GM19193 (cell line): ENCODE data around the gene PBX2.

Experiments used
- POLR2A ChIP-seq: IDR thresholded peaks from 4 replicates; pipeline ENCODE4 v1.6.1; 2011; ENCODE audit not compliant: insufficient read depth, insufficient read length; ENCODE audit errors: extremely low read depth

The PBX2 gene

DNA sequence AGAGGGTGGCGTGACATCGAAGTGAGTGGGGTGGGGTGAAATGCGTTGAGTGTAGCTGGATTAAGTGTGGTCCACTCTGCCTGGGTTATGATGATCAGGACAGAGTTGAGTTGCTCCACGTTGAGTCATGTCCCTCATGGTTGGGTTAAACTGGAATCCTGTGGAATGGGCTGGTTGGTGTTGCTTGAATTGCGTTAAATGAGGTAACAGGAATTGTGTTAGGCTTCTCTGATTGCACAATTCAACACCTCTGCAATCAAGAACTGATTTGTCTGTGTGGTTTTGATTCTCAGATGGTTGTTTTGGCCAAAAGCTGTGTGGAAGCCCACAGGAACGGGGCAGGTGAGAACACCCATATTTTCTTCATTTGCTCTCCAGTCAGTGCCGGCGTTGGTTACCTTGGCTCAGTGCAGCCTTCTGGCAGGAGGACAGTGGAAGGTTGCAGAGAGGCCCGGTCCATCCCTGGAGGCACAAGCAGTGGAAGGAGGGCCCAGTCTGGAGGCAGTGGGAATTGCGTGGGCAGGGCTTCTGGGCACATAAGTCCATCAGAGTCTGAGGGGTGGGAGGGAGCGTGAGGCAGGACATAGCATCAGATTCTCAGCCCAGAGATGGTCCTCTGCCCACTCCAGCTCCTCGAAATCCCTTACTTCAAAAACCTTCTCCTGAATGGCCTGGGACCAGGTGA is 22.2 kb upstream of the PBX2 start:
- no peak for TF ChIP-seq POLR2A

DNA sequence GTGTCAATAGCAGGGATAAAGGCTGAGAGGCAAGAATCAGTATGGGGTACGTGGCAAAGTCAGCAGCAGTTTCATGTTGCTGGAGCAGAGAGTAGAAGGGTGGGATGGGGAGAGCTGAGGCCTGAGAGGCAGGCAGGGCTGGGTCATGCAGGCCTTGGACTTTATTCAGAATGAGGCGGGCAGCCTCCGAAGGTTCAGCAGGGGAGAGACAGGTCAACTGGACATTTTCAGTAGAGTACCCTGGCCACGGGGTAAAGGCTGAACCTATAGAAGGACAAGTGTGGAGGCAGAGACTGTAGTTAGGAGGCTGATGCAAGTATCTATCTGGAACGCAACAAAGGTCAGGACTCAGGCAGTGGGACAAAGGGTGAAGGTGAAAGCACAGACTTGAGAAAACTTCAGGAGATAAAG is 20.2 kb upstream of the PBX2 start:
- no peak for TF ChIP-seq POLR2A

DNA sequence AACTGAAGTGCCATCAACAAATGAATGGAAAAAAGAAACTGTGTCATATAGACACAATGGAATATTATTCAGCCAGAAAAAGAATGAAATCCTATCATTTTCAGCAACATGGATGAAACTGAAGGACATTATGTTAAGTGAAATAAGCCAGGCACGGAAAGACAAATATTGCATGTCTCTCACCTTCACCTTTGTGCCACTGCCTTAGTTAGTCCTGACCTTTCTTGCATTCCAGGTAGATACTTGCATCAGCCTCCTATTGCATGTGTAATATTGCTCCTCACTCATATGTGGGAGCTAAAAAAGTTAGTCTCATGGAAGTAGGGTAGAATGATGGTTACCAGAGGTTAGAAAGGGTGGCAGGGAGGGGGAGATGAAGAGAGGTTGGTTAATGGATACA is 19.0 kb upstream of the PBX2 start:
- TF ChIP-seq POLR2A = no peak

- TF ChIP-seq POLR2A = no peak
Observed at GRCh38 chr6:32204268-32204715, 14.3 kb upstream of the PBX2 start.

DNA sequence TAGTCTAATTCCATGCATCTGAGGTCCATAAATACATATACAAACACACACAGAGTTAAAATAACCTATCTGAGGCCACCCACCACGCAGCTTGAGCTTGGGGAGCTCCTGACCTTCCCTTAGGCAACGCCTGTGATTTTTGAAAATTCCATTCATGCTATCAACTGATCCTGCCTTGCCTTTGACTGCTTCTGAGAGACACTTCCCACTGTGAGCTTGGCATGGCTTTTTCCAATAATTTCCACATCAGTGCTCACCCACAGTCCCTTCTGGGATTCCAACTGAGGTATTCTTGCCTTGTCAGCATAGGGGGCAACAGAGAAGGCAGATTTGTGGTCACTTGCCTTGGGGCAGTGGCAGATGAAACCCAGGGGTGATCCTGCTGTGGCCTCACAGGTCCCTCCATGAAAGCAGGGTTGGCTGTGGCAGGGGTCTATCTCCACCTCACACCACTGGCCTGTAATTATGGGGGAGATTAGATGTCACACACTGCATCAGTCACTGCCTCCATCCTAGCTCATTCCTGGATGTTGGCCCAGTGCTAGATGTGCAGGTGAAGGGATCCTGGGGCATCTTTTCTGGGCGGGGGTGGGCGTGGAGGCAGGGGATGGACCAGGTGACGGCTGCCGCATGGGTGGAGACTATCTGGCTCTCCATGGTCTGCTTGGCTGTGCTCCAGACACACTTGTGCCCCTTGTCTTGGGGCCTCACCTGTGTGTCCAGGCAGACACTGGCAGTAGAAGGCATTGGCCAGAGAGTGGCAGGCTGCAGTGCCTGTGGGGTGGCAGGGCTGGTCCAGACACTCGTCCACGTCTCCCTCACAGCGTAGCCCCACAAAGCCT is 13.6 kb upstream of the PBX2 start:
- no peak for TF ChIP-seq POLR2A

GRCh38 chr6:32202186-32202585 is 12.2 kb upstream of the PBX2 start:
- TF ChIP-seq POLR2A = no peak

DNA sequence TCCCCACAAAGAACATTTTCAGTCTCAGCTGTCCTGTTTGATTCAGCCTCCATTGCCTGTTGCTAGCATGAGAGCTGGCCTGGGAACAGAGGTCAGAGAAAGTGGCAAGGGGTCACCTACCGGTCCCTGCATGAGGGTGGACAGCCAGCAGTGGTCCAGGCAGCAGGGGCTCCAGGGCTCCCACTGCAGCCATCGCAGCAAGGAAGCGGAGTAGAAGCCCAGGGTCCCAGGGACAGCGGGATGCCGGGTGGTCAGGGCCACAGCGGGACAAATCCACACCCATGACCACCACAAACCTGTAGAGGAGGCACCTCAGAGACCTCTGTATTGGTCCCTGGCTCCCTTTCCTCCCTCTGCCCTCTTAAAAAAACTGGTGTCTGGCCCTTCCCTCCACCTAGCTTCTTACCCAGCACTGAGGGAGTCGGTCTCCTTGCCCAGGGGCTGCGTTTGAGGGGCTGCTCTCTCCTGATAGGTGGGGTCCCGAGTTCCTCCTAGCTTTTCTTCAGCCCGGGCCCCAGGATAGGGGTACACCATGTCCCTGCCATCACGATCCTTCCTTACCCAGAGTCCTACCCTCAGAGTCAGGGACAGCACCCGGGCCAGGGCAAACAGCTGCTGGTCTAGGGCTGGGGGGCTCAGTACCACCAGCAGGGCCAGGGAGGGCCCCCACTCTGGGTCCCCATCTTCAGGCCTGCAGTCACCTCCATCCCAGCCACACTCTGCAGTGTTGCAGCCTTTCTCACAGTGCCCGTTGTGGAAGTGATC is 10.9 kb upstream of the PBX2 start:
- no peak for TF ChIP-seq POLR2A

DNA sequence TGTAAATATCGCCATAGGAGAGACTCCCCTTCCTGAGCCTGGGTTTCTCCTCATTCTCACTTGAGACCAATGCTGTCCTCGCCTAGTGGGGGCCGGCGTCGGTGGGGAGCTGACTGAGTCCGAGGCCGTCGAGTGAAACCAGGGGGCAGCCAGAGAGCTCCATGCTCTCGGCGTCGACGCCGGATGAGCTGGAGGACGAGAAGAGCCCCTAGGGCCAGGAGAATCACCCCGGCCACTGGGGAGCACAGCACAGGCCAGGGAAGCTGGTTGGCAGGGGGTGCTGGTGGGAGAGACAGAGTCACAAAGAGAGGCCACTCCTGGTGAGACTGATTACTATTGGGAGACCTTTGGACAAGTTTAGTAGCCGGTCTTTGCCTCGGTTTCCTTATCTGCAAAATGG is 8.9 kb upstream of the PBX2 start:
- no peak for TF ChIP-seq POLR2A

DNA sequence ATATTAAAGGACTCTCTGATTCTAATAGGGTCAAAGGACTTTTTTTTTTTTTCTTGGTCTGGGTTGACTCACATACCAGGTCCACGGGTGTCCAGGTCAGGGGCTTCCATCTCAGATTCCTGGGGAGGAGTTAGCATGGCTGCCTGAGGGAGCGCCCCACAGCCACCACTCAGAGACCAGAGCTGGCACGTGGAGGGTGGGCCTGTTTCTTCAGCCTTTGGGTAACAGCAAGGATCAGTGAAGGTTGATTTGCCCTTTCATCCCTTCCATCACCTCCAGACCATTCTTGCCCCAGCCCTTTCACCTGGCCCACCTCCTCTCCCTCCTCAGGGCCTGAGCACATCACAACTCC is 8.3 kb upstream of the PBX2 start:
- no peak for TF ChIP-seq POLR2A

- TF ChIP-seq POLR2A = no peak
Observed at GRCh38 chr6:32196682-32197616, 6.9 kb upstream of the PBX2 start.

DNA sequence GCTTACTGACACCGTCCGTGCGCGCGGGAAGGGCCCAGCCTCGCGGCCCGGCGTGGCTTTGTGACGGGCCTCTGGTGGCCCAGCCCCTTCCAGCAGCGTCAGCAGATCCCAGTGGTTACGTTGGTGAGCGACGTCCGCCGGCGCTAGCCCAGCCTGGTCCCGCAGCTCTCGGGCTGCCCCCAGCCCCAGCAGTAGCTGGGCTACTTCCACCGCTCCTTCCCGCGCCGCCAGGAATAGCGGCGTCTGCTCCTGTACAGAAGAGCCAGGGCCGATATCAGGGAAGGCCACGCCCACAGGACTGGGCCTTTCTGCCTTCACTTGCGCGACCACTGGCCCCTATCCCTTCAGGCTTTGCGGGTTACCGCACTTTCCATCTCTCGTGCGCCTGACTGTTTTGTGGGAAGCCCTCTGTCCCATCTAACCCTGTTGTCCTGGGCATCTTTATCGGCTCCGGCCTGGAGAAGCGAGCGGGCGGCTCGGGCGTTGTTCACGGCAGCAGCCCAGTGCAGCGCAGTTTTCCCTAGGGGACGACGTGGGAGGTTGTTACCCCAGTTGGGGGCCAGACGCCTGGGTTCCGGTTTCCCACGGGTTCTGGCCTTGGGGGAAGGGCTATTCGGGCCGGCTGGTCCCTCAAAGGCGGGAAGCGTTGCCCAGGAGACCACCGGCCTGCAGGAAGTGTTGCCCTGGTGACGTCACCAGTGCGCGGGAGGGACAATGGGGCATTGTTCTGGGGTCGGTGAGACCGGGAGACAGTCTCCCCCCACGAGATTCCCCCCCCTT is 6.1 kb upstream of the PBX2 start:
- peak; percentile 88 for TF ChIP-seq POLR2A

DNA sequence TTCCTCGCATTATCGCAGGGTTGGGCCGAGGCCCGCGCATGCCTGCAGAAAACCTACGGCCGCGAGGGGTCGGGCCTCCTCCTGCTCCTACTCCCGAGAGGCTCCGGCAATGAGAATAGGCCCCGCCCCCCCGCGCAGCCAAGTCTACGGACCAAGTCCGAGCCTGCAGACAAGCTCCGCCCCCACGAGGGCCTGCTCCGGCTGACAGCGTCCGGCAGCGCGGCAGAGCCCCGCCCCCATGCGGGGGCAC is 5.6 kb upstream of the PBX2 start:
- TF ChIP-seq POLR2A = no peak

DNA sequence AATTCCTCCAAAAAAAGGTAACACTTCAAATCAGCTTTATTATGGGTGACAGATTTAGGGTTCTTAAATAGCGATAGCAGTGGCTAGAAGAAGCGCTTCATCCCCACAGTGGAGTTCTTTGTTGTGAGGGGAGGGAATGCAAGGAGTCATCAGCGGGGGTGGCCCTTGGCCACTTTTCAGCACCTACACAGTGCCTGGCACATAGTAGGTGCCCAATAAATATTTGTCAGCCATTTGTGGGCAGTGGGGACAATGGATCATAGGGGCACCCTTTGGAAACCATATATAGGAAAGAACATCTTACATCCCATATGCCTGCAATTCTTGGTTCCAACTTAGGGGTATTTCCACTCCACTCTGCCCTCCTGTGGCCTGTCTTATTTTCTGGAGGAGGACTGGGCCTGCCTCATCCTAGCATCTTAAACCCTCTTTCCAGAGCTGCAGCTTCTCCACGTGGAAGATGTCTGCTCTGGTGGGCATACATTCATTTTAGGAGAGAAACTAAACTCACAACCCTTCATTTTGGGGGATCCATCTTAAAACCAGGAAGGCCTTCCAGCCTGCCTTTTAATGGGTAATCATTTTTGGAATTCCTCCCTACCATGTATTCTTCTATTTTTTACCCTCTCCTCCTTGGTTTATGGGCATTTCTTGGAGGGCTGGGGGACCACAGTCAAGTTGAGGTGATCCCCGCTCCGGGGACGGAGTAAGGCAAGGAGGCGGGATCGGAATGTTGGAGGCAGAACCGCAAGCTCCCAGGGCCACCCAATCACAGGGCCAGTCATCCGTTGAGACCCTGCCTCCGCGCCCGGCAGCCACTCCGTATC is 5.0 kb upstream of the PBX2 start:
- peak; percentile 12 for TF ChIP-seq POLR2A
